Heart left ventricle (tissue), 16 donors: ENCODE measurements around the gene CTU2. TPM values are rescaled to one million over a fixed set of nuclear protein-coding genes. Genes with fewer than 3 reads are reported as not detected.

Experiments used
- ATAC-seq, 4 donors: fragments of 200-7000 bp; cut with Tn5 transposase; one replicate each; pipeline ENCODE4 v1.9.1; 2020 to 2022; ENCODE audit warnings: moderate library complexity in 4 of 4, mild to moderate bottlenecking in 3 of 4, moderate number of reproducible peaks in 1 of 4
- DNase-seq, 5 donors: peaks; one replicate each; pipeline ENCODE4 v3.0.0-alpha.2; 2020
- H3K27ac ChIP-seq, 12 donors: fragments of 200-600 bp; sonication (generic) in 4 of 12; one replicate each; pipeline versions ENCODE4 v1.5.0 to v1.8.0; 2016 to 2022; ENCODE audit warnings: mild to moderate bottlenecking in 2 of 12
- H3K27me3 ChIP-seq, 9 donors: fragments of 200-600 bp; sonication (generic) in 2 of 9; one replicate each; pipeline versions ENCODE4 v1.5.1 to v1.8.0; 2016 to 2022; ENCODE audit warnings: mild to moderate bottlenecking in 3 of 9
- H3K36me3 ChIP-seq, 9 donors: fragments of 200-600 bp; sonication (generic) in 2 of 9; one replicate each; pipeline versions ENCODE4 v1.5.0 to v1.8.0; 2018 to 2022; ENCODE audit warnings: mild to moderate bottlenecking in 2 of 9
- H3K4me1 ChIP-seq, 12 donors: fragments of 200-600 bp; sonication (generic) in 4 of 12; one replicate each; pipeline versions ENCODE4 v1.5.0 to v1.8.0; 2016 to 2022; ENCODE audit warnings: mild to moderate bottlenecking in 3 of 12
- H3K4me3 ChIP-seq, 12 donors: fragments of 200-600 bp; sonication (generic) in 4 of 12; one replicate each; pipeline versions ENCODE4 v1.5.0 to v1.8.0; 2017 to 2022; ENCODE audit warnings: mild to moderate bottlenecking in 9 of 12, moderate library complexity in 4 of 12
- H3K9me3 ChIP-seq, 12 donors: fragments of 200-600 bp; sonication (generic) in 4 of 12; one replicate each; pipeline versions ENCODE4 v1.5.0 to v1.8.0; 2016 to 2022; ENCODE audit warnings: mild to moderate bottlenecking in 1 of 12
- POLR2A ChIP-seq, 2 donors: fragments of 450-650 bp; IDR thresholded peaks; one replicate each; pipeline ENCODE4 v1.6.1; 2017; ENCODE audit warnings: antibody characterized with exemption in 2 of 2, mild to moderate bottlenecking in 2 of 2, moderate library complexity in 2 of 2
- WGBS, 4 donors: extraction: QIAGEN DNeasy Blood & Tissue Kit in 2 of 4; methylation state at CpG; one replicate each; pipeline versions ENCODE4 v1.1.5 to v1.1.7; 2013 to 2018; 5-methylcytosine and 5-hydroxymethylcytosine counted together
- intact Hi-C, 10 donors: fragments of 100-400 bp; cut with DNase I; formaldehyde crosslinking; loops; one replicate each; pipeline versions ENCODE4 v1.11.1 to v1.14.2; 2022
- polyA plus RNA-seq, 2 donors: library from polyadenylated mRNA; stranded (reverse); fragments of 200-250 nt; gene quantifications; one replicate each; pipeline ENCODE4 v1.2.3, GENCODE V29; 2013
- total RNA-seq, 9 donors: library from RNA; depleted of rRNA in 2 of 9; stranded (reverse); fragments of >200 nt in 2 of 9; fragmentation: NEBNext Ultra II Directional in 3 of 9; extraction: Animal tissue kit (Norgen Biotek cat#: 25700) in 3 of 9; gene quantifications; one replicate each; pipeline versions ENCODE4 v1.1.0 to v1.2.4, GENCODE V29; 2016 to 2023
- TF ChIP-seq, protein P1 (sequence below), 12 donors: fragments of 200-600 bp; sonication (generic) in 4 of 12; IDR thresholded peaks; one replicate each; pipeline versions ENCODE4 v1.5.0 to v1.8.0; 2018 to 2022; ENCODE audit warnings: antibody characterized with exemption in 12 of 12, mild to moderate bottlenecking in 5 of 12
- donor health status: ischemic (EF 13 %, LVEDD 7.1; RV severe dilation, severe dysfunction).
- donor health status: healthy with polysubstance abuse.
- donor health status: DM: no; HTN: yes; CAD: no.
- donor health status: DM: no; HTN: no; CAD: no.
- donor health status: ischemic (EF 25% LVEDD 6.9; RV normal size, moderate dysfunction).
- donor health status: ischemic (EF 25% LVEDD 5.7; RV mildly dilated, moderate dysfunction).
- donor health status: healthy.
- donor health status: DM: yes; HTN: yes; CAD: no.
- donor health status: ischemic (EF 35%, LVEDD 5.7; RV mildly dilated, moderate dysfunction).
- donor health status: nonischemic (EF 11% LVEDD 7.7; RV severe dilation, severe dysfunction).
- donor health status: DM: yes; HTN: yes; CAD: no.
- donor health status: PGD.
- donor health status: ischemic (EF 29% LVEDD 5.4; RV normal size, mild dysfunction).
- donor health status: nonischemic (EF 23%, LVEDD 6.1; RV moderate dilation, normal function).

The CTU2 gene
- total and polyA plus RNA-seq, 11 donors = 6.5 to 20.8 (median 13.0) TPM

DNA sequence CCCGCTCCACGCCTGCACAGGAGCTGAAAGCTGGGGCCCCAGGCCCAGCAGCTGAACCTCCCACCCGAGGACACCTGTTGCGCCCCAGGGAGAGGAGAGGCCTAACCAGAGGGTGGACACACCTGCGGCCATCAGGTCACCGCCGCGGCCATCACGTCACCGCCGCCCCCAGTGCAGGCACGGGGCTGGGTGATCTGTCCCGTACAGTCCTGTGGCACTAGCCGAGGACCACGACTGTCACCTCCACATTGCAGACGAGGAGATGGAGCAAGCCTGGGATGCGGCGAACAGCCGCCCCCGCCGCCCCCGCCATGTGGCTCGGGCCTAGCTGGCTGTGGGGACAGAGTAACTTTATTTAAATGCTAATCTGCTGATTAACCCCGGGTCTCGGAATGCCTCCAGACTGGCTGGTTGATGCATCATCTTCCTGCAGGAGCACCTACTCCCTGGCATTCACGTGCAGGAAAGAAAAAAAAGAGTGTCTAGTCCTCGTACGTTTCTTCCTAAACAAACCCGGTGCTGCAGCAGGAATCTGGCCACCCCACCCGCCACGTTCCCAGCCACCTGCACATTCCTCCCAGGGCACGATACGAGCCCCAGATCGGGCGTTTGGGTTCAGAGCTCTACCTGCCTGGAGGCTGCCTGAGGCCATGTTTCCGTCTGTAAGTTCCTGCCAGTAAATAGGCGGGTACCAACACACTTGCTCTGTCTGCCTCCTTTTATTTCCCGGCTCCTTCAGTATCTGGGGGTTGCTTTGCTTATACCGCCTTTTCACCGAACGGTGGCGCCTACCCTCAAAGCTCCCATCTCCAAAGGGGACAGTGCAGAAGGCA lies 48.8 kb downstream of the CTU2 start:
- 75 to 90% (median 82%) methylated on average over 39 to 42 of the region's 42 CpGs for WGBS, 4 donors
- peaks cover 0 to 15% (median 0%) of the 10 kb centered on the region in 12 donors for H3K9me3 ChIP-seq
- no peak overlapping the region for H3K4me3 ChIP-seq
- no peak for ATAC-seq
- TF ChIP-seq POLR2A (IDR thresholded peaks at IDR 0.05) = no peak
- TF ChIP-seq, protein P1, sequence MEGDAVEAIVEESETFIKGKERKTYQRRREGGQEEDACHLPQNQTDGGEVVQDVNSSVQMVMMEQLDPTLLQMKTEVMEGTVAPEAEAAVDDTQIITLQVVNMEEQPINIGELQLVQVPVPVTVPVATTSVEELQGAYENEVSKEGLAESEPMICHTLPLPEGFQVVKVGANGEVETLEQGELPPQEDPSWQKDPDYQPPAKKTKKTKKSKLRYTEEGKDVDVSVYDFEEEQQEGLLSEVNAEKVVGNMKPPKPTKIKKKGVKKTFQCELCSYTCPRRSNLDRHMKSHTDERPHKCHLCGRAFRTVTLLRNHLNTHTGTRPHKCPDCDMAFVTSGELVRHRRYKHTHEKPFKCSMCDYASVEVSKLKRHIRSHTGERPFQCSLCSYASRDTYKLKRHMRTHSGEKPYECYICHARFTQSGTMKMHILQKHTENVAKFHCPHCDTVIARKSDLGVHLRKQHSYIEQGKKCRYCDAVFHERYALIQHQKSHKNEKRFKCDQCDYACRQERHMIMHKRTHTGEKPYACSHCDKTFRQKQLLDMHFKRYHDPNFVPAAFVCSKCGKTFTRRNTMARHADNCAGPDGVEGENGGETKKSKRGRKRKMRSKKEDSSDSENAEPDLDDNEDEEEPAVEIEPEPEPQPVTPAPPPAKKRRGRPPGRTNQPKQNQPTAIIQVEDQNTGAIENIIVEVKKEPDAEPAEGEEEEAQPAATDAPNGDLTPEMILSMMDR (IDR thresholded peaks at IDR 0.05) = peak in 4 of 12 donors; percentile 12 to 38 (median 20)
- intact Hi-C loops = no loop called here
- H3K4me1 ChIP-seq = peaks cover 0 to 19% (median 8%) of the 10 kb centered on the region in 12 donors
- no peaks in the 10 kb centered on the region for H3K27me3 ChIP-seq
- H3K27ac ChIP-seq = peak overlapping the region in 1 of 12 donors; percentile 92
- H3K36me3 ChIP-seq = peaks cover 0 to 11% (median 0%) of the 10 kb centered on the region in 9 donors
- no peak for DNase-seq

DNA sequence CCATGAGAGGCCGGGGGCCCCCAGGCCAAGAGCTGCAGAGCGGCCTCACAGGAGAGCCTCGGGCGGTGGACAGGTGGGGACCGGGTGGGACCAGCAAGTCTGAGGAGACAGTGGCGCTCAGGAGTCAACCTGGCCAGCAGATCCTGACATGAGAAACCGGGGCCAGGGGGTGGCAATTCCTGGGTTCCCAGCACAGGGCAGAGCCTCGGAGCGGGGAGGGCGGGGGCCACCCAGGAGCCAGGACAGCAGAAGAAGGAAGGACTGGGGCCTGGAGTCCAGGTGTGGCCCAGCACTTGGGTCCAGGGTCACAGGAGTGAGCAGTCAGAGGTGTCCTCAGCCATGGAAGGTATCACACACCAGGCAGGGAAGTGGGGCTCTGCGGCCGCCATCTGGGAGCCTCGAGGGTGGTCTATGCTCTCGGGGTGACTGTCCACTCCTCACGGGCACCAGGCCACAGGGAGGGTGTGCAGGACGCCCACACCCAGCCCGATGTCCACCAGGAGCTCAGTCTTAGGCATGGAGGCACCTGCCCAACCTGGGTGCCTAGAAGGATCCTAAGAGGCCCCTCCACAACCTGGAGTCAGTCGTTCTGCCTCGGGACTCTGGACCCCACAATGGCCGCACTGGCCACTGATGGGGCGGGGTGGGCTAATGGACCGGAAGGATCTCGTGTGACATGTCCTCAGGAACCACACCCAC lies 49.6 kb downstream of the CTU2 start:
- DNase-seq = no peak
- Histone ChIP-seq H3K27me3 (no peaks in the 10 kb centered on the region), H3K9me3 (peaks cover 0 to 15% (median 0%) of the 10 kb centered on the region in 12 donors), H3K4me3 (no peak overlapping the region), H3K36me3 (peaks cover 0 to 11% (median 0%) of the 10 kb centered on the region in 9 donors), H3K4me1 (peaks cover 0 to 19% (median 11%) of the 10 kb centered on the region in 12 donors), H3K27ac (peak overlapping the region in 1 of 12 donors; percentile 92)
- WGBS, 4 donors = 82 to 86% (median 85%) methylated on average over 13 to 23 of the region's 23 CpGs
- intact Hi-C loops = no loop called here
- no peak for ATAC-seq
- TF ChIP-seq POLR2A (IDR thresholded peaks at IDR 0.05) = no peak
- TF ChIP-seq, protein P1 (IDR thresholded peaks at IDR 0.05) = no peak

DNA sequence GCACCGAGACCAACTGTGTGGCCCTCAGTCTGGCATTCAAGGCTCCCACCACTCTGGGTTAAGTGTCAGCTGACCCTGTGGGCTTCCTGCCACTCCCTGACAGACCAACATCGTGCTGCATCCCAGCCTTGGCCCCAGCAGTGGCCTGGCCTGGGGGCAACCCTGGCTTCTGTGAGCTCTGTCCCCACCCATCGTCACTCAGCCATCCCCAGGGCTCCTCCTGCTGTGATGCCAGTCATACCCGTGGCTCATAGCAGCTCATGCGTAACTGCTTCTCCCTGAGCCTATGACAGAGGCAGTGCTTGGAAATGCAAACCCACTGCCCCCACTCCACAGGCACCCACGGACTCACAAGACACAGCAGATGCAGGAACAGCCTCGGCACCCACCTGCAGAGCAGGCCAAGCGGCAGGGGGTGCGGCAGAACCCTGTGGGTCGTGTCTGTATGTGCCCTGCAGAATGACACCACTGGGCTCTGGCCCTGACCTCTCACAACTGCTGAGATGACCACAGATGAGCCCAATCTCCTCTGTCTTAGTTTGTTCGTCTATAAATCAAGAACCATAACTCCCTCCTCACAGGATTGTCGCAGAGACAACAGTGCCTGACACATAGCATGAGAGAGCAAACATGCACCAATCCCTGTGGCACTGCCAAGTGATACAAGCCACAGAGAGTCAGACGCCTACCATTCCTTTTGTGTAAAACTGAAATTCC lies 52.1 kb downstream of the CTU2 start:
- Histone ChIP-seq H3K4me3 (no peak overlapping the region), H3K27ac (peak overlapping the region in 1 of 12 donors; percentile 92), H3K9me3 (peaks cover 0 to 15% (median 0%) of the 10 kb centered on the region in 12 donors), H3K27me3 (no peaks in the 10 kb centered on the region), H3K4me1 (peaks cover 0 to 30% (median 14%) of the 10 kb centered on the region in 12 donors), H3K36me3 (peaks cover 0 to 4% (median 0%) of the 10 kb centered on the region in 9 donors)
- intact Hi-C loops = no loop called here
- no peak for ATAC-seq
- TF ChIP-seq, protein P1 (IDR thresholded peaks at IDR 0.05) = no peak
- no peak for TF ChIP-seq POLR2A (IDR thresholded peaks at IDR 0.05)
- WGBS, 4 donors = 87 to 91% (median 89%) methylated on average over 12 to 13 of the region's 13 CpGs
- DNase-seq = no peak
